HG02610 (cell line): Measurements from ENCODE around the gene DPP6.

Source experiments
- ATAC-seq: cut with Tn5 transposase; IDR thresholded peaks from one replicate; pipeline ENCODE4 v1.9.1; 2021; ENCODE audit warnings: mild to moderate bottlenecking, moderate library complexity; ENCODE audit not compliant: unreplicated experiment

DPP6 gene

GRCh38 chr7:154783281-154783909, 731.2 kb downstream of the DPP6 start:
- no peak for ATAC-seq

- no peak for ATAC-seq
These were observed 733.7 kb downstream of the DPP6 start for GRCh38 chr7:154785898-154786297.

GRCh38 chr7:154789404-154789803, 737.2 kb downstream of the DPP6 start:
- no peak for ATAC-seq

GRCh38 chr7:154791611-154792010, 739.4 kb downstream of the DPP6 start:
- no peak for ATAC-seq

- ATAC-seq: no peak
These were observed 740.3 kb downstream of the DPP6 start for GRCh38 chr7:154792436-154793055.

- no peak for ATAC-seq
These were observed 742.1 kb downstream of the DPP6 start for GRCh38 chr7:154794147-154794780.

GRCh38 chr7:154795014-154795413, 742.8 kb downstream of the DPP6 start:
- no peak for ATAC-seq

- no peak for ATAC-seq
These were observed 743.2 kb downstream of the DPP6 start for GRCh38 chr7:154795437-154795836.

GRCh38 chr7:154804449-154804848, 752.3 kb downstream of the DPP6 start:
- ATAC-seq: no peak

- ATAC-seq: no peak
These were observed 759.8 kb downstream of the DPP6 start for GRCh38 chr7:154812027-154812426.

GRCh38 chr7:154817224-154817896, 765.2 kb downstream of the DPP6 start:
- ATAC-seq: no peak

- ATAC-seq: no peak
These were observed 774.8 kb downstream of the DPP6 start for GRCh38 chr7:154827007-154827406.

- no peak for ATAC-seq
These were observed 780.5 kb downstream of the DPP6 start for GRCh38 chr7:154832557-154833138.

GRCh38 chr7:154836021-154836448, 783.8 kb downstream of the DPP6 start:
- ATAC-seq: no peak

GRCh38 chr7:154837087-154837486, 784.9 kb downstream of the DPP6 start:
- no peak for ATAC-seq

GRCh38 chr7:154837622-154838021, 785.4 kb downstream of the DPP6 start:
- ATAC-seq: peak; percentile 89

GRCh38 chr7:154840086-154840485, 787.9 kb downstream of the DPP6 start:
- ATAC-seq: no peak

- ATAC-seq: no peak
These were observed 789.6 kb downstream of the DPP6 start for GRCh38 chr7:154841731-154842331.

- ATAC-seq: no peak
These were observed 790.4 kb downstream of the DPP6 start for GRCh38 chr7:154842591-154842990.

- ATAC-seq: no peak
These were observed 791.6 kb downstream of the DPP6 start for GRCh38 chr7:154843670-154844237.

- ATAC-seq: no peak
These were observed 792.3 kb downstream of the DPP6 start for GRCh38 chr7:154844499-154844898.
